GM21528 (cell line): ENCODE results near the gene QPCTL.

ENCODE experiments used
- ATAC-seq: cut with Tn5 transposase; IDR thresholded peaks from one replicate; pipeline ENCODE4 v1.9.1; 2021; ENCODE audit warnings: mild to moderate bottlenecking, moderate library complexity; ENCODE audit not compliant: unreplicated experiment, low FRiP score

QPCTL gene

DNA sequence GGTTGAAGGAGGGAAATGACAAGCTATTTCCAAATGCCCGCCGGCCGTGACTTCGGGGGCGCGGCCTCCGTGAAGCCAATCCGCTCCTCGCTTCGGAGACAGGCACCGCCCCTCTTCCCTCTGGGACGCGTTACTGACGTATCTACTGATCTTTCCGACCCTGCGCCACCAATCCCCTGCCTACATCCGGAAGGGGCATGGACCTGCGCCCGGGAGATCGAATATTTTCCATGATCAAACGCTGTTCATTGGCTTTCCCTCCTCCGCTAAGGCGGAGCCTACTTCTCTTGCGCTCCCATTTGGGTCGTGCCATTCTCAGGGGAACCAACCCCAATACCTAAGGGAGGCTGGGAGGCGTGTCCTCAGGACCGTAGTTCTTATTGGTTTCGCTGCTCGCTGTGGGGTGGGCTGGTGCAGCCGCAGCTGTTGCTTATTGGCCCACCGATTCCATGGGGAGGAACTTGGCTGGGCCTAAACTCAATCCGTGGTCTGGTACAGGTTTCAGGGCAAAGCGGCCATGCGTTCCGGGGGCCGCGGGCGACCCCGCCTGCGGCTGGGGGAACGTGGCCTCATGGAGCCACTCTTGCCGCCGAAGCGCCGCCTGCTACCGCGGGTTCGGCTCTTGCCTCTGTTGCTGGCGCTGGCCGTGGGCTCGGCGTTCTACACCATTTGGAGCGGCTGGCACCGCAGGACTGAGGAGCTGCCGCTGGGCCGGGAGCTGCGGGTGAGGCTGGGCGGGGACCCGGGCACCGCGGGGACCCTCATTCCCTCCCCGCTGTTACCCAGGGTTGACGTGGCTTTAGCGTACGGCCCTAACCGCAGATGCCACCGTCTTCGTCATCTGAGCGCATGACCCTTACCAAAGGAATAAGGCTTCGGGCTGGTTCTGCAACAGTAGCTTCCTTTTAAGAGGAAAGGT, at the start of gene QPCTL:
QPCTL (plus strand) TSS at position 480 of the 919 bp plus-strand sequence; CDS start at position 518, 38 bp downstream.
- ATAC-seq = peak; percentile 83

DNA sequence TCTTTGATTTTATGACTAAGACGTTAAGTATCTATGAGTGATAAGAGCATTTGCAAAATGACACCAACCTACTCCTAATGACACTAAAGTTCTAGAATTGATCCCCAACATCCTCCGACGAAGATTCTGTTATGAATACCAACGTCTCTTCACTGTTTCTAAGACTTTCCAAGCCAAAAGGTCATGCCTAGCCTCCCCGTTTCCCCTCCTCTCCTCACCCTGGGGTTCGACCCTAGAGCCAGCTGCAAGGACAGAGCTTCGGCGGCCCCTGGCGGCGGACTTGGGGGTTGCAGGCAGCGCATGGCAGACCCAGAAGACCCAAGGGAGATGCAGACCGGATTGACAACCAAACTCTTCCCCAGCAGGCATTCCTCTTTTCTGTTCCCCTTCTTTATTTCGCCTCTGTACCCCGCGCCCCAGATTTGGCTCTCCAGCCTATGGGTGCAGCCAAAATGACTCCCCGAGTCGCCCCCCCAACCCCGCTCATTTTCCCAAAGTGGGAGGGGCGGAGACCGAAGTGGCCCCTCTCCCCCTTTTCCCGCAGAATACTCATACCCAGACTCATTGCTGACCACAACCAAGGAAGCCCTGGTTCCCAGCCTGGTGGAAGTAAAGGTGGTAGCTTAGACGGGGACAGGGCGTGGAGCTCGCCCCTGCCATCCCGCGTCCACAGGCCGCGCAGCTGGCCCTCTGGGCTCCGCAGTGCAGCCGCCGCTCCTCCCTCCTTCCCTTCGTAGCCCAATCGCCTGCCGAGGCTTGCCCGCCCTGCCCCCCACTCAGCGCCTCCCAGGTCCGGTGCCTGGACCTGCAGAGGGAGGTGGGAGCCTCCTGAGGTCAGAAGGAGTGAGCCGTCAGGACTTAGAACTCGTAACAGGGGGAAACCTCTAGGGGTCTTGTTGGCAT, 49.2 kb upstream of the QPCTL start:
- peak; percentile 29 for ATAC-seq

DNA sequence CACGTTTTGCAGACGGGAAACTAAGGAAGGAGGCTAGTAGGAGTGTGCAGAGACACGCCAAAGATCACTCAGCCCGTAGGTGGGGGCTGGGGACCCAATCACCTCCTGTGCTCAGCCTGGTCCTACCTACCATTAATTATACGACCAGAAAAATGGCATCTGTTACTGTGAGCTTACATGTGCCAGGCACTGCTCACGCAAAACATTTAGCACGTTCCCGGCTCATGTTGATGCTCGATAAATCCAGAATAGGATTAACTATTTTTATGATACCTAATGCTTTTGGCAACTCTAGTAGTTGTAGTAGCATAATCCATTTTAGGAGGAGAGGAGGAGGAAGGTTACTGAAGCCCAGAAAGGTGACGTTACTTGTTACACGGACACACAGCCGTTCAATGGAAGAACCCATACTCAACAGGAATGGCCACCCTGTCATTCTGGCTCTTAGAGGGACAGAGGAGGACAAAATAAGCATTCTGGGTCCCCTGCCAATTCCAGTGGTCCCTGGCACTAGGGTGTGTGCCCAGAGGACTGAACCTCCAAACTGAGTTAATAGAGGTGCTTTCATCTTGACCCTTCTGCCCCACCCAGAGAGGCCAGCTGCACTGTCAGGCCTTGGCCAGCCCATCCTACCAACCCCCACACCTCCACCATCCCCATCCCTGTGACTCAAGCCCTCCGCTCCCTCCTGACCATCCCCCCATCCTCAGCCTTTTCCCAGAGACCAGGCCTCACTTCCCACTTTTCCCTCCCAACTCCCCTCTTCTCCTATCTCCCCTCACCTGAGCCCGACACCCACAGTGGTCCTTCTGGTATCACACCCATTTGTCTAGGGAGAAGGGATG, 48.3 kb upstream of the QPCTL start:
- no peak for ATAC-seq

DNA sequence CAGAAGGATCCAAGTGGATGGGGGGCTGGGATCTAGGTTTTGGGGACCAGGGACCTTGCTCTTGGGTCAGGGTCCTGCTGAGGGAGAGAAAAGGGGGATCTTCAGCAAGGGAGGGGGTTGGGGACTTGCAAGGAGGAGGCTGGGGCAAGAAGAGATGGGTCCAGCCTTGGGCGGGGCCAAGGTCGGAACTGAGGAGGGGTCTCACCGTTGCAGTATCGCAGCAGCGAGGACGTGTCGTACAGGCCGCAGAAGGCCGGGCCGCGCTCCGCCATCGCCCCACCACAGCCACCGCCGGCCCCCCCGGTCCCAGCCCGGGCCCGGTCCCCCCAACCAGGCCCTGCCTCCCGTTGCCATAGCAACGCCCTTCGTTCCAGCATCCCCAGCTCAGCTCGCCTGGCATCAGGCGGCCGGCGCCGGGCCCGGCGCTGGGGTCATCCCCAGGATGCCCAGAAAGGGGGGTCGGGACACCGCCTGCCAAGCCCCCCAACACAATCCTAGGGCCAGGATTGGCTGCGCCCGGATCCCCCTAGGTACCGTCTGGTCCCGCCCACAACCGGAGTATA, 47.3 kb upstream of the QPCTL start:
- ATAC-seq = no peak

DNA sequence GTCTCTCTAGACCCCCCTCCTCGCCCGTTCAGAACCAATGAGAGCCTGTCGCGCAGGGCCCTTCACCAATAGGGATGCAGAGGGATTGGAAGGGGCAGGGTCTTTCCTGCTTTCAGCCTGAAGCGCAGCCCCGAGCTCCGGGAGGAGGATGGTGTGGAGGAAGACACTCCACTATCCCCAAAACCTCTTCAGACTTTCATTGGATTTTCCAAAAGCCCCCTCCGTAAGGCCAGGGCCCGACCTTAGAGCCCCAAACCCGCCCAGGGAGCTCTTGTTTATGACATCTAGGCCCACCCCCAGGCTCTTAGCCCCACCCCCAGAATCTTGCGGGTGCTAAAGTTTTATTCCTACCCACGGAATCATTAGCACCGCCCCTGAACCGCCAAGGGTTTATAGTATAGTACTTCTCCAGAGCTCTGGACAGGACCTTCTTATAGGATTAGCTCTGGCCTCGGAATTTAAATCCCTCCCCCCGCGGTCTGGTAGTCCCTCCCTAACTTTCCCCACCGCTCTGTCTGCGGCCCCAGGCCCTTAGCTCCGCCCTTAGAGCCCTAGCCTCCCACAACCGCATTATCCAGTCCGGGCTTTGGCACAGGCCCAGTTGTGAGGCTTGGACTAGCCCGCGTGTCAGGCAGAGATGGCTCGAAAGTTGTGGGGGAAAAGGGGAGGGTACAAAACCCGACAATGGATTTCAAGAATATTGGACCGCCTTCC, 46.7 kb upstream of the QPCTL start:
- no peak for ATAC-seq

DNA sequence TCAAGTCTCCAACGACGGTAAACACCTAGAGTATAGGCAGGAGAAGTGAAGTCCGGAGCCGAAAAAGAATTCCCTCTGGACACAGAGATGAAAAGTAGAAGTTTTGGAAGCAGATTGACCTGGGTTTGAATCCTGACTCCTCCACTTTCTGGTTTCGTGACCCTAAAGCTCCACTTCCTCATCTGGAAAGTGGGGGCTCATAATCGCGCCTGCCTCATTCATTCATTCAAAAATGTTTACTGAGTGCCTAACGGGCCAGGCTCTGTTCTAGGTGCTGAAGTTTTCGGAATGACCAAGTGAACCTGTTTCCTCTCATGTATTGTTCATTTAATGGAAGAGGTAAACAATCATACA, 46.1 kb upstream of the QPCTL start:
- no peak for ATAC-seq

DNA sequence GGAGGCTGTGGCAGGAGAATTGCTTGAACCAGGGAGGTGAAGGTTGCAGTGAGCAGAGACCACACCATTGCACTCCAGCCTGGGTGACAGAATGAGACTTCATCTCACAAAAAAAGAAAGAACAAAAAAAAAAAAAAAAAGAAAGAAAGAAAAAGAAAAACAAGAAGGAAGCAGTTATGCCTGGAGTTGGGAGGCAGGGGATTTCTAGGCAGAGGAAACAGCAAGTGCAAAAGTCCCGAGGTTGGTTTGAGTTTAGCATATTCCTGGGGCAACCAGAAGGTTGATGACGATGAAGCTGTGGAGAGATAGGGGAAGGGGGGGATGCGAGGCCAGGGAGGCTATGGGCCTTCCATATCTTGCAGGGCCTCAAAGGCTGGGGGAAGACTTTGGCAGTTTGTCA, 41.7 kb upstream of the QPCTL start:
- no peak for ATAC-seq

DNA sequence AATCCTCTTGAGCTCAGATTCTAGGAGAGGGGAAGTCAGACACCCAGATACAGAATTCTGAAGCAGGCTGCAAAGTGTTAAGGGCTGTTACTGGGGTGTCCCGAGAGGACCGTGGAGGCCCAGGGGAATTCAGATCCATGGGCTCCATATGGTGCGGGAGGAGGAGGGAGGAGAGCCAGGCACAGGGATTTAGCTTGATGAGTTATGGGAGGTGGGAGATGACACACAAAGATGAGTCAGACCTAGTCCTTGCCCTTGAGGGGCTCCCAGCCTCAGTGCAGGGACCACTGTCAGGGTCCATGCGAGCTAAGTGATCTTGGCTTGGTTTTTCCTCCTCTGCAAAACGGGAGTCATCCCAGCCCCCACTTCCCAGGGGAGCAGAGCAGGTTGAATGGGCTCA, 38.8 kb upstream of the QPCTL start:
- no peak for ATAC-seq

DNA sequence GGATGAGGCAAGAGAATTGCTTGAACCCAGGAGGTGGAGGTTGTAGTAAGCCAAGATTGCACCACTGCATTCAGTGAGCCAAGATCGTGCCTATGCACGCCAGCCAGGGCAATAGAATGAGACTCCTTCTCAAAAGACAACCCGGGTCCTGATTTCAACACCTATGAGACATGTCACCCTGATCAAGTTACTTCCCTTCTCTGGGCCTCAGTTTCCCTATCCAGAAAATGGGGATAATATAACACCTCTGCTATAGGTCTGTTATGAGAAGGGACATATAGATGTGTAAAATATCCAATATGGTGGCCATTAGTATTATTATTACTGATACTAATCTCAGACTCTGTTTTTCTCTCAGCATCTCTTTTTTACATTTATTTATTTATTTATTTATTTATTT, 37.4 kb upstream of the QPCTL start:
- no peak for ATAC-seq

DNA sequence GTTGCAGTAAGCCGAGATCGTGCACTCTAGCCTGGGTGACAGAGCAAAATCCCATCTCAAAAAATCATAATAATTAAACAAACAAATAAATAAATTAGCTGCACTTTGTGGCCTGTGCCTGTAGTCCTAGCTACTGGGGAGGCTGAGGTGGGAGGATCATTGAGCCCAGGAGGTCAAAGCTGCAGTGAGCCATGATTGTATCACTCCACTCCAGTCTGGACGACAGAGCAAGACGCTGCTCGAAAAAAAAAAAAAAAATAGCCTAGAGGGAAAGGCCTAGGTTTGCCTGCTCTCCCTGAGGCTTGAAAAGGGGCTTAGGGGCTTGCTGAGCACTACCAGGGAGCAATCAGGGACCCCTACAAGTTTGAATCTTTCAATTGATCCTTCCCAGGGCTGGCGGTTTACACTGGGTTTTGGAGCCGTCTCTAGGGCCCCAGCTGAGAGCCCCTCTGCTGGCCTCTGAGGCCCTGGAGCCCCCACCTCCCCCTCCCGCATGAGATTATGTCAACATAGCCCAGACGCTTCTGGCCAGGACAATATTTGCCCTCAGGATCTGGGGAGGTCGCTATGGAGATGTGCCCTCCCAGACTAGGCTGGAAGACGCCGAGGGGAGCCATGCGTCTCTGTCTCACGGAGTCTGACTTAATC, 34.8 kb upstream of the QPCTL start:
- no peak for ATAC-seq

DNA sequence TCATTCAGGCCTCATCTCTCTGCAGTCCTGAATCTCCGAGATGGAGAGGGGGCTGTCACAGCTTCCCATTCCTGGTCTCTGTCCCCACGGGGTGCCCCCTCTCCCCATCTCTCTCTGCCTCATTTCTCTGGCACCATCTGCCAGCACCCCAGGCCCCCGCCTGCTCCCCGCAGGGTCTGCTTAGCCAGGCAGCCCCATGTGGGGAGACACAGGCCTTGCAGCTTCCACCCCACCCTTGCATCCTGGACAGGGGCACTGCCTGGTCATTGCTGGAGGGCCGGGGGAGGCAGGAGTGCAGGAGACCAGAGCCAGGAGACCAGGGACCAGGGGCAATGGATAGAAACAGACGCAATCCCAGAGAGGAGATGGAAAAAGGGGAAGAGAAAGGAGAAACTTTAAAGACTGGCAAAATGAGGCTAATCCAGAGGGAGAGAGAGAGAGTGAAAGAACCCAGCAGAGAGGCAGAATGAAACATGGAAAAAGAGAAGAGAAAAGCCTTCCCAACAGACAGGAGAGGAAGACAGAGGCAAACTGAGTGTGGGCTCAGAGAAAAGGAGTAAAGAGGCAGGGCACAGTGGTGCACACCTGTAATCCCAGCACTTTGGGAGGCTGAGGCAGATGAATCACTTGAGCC, 33.3 kb upstream of the QPCTL start:
- no peak for ATAC-seq

DNA sequence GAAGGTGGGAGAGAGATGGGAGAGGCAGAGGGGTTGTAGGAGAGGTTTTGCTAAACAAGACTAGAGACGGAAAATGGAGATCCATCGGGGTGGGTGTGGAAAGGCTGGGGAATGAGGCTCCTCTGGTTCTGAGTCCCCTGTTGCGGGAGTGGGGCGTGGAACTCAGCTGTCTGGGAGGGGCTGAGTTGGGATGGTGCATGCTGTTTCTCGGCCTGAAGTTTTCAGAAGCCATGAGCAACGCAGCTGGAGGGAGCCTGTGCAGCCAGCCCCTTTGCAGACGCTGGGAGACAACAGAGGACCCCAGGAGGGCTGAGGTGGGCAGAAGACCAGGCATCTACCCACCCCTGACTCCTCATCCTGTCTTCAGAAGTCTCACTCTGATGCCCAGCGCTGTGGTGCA, 31.8 kb upstream of the QPCTL start:
- no peak for ATAC-seq

DNA sequence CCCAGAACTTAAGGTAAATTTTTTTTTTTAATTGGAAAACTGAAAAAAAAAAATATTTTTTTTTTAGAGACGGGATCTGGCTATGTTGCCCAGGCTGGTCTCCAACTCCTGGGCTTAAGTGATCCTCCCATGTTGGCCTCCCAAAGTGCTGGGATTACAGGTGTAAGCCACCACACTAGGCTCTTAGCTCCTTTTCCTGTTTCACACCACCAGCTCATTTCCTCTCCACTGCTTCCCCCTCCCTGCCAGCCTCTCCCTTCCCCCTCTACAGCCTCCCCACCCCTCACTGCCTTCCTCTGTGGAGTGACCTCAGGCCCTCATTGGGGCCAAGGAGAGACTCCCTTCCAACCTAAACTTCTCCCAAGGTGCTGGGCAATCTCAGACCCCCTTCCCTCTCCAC, 28.7 kb upstream of the QPCTL start:
- ATAC-seq = no peak

DNA sequence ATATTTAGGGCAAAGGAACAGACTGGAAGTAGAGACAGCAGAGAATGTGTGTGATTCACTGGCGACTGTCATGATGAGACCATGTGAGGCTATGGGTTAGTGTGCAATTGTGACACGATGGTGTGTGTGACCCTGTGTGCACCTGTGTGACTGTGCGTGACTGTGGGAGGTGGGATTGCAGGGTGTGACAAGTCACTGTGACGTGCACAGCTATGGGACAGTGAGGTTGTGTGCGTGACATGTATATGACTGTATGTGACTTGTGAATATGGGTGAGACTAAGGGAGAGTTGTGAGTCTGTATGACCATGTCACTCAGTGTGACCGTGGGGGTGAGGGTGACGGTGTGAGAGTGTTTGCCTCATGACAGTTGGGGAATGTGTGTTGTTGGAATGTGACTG, 27.9 kb upstream of the QPCTL start:
- ATAC-seq = no peak

DNA sequence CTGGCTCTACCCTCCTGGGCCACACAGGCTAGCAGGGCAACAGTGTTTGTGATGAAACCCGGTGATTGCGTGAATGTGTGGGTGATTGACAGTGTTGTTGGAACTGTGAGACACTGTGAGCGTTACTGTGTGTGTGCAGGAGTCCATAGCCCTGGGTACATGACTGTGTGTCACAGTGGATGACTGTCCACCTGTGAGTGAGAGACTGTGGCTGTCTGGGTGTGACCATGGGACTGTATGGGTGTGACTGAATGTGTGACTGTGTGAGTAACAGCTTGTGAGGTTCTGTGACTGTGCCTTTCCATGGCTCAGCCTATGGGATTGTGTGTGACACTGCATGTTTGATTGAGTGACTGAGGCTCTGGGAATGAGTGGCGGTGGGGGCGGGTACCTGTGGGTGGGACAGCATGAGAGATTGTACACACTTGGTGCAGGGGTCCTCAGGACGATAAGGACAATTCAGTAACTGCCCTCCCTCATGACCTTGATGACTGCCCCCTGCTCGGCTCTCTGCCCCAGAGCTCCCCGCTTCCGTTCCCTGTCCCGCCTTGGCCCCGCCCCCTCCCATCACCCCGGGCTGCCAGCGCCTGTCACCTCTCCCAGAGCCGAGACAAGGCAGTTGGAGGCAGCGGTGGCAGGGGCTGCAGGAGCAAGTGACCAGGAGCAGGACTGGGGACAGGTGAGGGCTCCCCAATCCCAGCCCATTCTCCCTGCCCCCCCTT, 24.7 kb upstream of the QPCTL start, which contains the start of gene GIPR:
GIPR (plus strand) TSS at position 602 of the 722 bp plus-strand sequence. CDS start 1,300 bp downstream, outside the sequence.
- ATAC-seq = no peak

DNA sequence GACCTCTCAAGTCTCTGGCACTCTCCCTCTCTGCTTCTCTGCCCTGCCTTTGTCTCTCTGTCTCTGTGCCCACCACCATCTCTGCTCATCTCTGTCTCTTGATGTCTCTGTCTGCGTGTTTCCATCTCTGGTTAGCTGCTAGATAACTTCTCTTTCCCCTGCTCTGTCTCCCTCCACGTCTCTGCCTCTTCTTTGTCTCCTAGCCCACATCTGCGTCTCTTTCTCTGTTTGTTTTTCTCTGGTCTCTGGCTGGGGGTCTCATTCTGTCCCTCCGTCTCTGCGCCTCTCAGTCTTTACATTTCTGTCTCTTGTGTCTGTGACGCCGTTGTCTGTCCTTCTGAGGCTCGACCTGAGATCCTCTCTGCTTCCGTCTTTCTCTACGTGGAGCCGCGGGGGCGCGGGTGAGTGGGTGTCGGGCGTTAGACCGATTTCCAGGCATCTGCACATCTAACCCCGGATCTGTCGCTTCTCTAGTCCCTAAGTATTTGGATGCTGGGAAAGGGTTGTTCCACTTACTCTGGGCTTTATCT, 24.1 kb upstream of the QPCTL start:
- no peak for ATAC-seq

DNA sequence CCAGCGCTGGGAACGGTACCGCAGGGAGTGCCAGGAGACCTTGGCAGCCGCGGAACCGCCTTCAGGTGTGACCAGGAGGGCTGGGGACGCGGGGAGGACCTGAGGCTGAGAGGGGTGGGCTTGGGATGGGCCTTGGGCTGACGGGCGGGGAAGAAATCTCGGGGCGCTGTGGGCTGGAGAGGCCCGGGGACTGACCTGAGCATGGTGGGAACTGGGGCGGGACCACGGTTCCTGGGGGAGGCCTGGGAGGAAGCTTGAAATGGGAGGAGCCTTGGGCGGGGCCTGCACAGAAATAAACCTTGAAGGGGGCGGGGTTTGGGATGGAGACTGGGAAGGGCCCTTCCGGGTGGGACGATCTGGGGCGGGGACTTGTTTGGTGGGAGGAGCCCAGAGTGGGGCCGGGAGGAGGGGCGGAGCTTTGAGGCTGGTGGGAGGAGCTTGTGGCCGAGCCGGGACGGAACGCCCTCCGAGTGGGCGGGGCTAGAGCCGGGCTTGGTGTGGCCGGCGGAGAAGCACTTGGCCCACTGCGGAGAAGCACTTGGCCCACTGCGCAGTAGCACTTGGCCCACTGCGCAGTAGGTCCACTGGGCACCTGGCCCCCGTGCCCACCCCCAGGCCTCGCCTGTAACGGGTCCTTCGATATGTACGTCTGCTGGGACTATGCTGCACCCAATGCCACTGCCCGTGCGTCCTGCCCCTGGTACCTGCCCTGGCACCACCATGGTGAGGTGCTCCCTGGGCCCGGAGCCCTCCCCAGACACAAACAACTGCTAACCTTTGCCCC, 21.6 kb upstream of the QPCTL start:
- ATAC-seq = peak; percentile 41
